ENCODE data around the gene CORO2B. TPM values are rescaled to one million over a fixed set of nuclear protein-coding genes. Genes with fewer than 3 reads are reported as not detected.

CORO2B gene
- total and polyA plus RNA-seq, 2 of the 13 experiments (the other 11 are each of a cell fraction or from before 2014, with no cell fraction given), result 0.35 to 0.63 TPM

DNA sequence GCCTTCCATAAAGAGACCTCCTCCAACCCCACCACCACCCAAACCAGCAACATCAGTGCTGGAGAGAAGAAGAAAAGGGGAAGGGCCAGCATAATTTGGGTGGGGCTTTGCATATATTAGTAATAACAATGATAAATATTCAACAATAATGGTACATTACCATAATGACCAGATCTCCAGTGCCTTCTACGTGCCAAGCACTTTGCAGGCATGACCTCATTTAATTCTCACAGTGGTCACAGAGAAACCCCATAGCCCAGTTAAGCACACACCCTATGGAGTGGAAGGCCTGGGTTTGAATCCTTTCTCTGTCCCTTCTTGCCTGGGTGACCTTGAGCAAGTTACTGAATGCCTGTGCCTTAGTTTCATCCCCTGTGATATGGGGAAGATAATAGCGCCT lies 49.2 kb downstream of the CORO2B start:
- Histone ChIP-seq H3K27ac (ENCODE audit: extremely low read length, insufficient read depth, low read length) (no peak overlapping the region), H3K9ac (ENCODE audit: insufficient read depth, low read depth, low read length) (no peak overlapping the region), H3K9me3 (ENCODE audit: low read length) (no peaks in the 10 kb centered on the region), H2AFZ (ENCODE audit: low read length) (no peak overlapping the region), H3K4me1 (ENCODE audit: insufficient read depth, low read length) (peaks cover 9% of the 10 kb centered on the region), H4K20me1 (ENCODE audit: insufficient read depth, low read length) (no peaks in the 10 kb centered on the region), H3K27me3 (ENCODE audit: control insufficient read depth in 1 of 2, insufficient read depth in 2 of 2, low read length in 2 of 2) (peaks cover 0 to 3% of the 10 kb centered on the region in 2 experiments; a peak in 2 of 5 replicates), H3K4me3 (replicated peaks in 1 of 3; ENCODE audit: insufficient read depth in 1 of 3, low read depth in 2 of 3, low read length in 3 of 3) (no peak overlapping the region), H3K79me2 (ENCODE audit: insufficient read depth, low read length) (no peaks in the 10 kb centered on the region), H3K36me3 (replicated peaks in 1 of 2; ENCODE audit: control insufficient read depth in 1 of 2, insufficient read depth in 2 of 2, low read length in 2 of 2) (no peaks in the 10 kb centered on the region), H3K4me2 (ENCODE audit: low read depth, low read length) (no peak overlapping the region)
- DNase-seq (ENCODE audit: low spot score), result no peak
- in situ Hi-C loops (cut with HindIII; ENCODE audit: extremely low pct_ligation_motif_present, low pct_unique_long_range_greater_than_20kb), result no loop called here
- WGBS (ENCODE audit: low lambda C conversion rate), result 62% methylated on average over 2 of the region's 2 CpGs
- ATAC-seq, result no peak
- intact Hi-C loops (cut with micrococcal nuclease; ENCODE audit: unreplicated experiment), result no loop called here
- CTCF ChIA-PET (ENCODE audit: low intra/inter-chr PET ratio, low total read pairs), result no interaction called here
- POLR2A ChIA-PET, result no interaction called here
- BruUV-seq (replicated peaks), result no TSS peak
- TF ChIP-seq ZNF232 (CRISPR knock-in tag; IDR thresholded peaks at IDR 0.05; ENCODE audit: borderline replicate concordance), result no peak
- no peak for TF ChIP-seq ZNF121 (CRISPR knock-in tag; IDR thresholded peaks at IDR 0.05)
- no peak for TF ChIP-seq ZBTB33 (CRISPR knock-in tag; IDR thresholded peaks at IDR 0.05)
- no peak for TF ChIP-seq SCMH1 (CRISPR knock-in tag; IDR thresholded peaks at IDR 0.05; ENCODE audit: borderline replicate concordance)
- no peak for TF ChIP-seq CENPX (CRISPR knock-in tag; IDR thresholded peaks at IDR 0.05)
- TF ChIP-seq, protein P1, sequence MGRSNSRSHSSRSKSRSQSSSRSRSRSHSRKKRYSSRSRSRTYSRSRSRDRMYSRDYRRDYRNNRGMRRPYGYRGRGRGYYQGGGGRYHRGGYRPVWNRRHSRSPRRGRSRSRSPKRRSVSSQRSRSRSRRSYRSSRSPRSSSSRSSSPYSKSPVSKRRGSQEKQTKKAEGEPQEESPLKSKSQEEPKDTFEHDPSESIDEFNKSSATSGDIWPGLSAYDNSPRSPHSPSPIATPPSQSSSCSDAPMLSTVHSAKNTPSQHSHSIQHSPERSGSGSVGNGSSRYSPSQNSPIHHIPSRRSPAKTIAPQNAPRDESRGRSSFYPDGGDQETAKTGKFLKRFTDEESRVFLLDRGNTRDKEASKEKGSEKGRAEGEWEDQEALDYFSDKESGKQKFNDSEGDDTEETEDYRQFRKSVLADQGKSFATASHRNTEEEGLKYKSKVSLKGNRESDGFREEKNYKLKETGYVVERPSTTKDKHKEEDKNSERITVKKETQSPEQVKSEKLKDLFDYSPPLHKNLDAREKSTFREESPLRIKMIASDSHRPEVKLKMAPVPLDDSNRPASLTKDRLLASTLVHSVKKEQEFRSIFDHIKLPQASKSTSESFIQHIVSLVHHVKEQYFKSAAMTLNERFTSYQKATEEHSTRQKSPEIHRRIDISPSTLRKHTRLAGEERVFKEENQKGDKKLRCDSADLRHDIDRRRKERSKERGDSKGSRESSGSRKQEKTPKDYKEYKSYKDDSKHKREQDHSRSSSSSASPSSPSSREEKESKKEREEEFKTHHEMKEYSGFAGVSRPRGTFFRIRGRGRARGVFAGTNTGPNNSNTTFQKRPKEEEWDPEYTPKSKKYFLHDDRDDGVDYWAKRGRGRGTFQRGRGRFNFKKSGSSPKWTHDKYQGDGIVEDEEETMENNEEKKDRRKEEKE (IDR thresholded peaks at IDR 0.05), result no peak
- TF ChIP-seq, protein P2, sequence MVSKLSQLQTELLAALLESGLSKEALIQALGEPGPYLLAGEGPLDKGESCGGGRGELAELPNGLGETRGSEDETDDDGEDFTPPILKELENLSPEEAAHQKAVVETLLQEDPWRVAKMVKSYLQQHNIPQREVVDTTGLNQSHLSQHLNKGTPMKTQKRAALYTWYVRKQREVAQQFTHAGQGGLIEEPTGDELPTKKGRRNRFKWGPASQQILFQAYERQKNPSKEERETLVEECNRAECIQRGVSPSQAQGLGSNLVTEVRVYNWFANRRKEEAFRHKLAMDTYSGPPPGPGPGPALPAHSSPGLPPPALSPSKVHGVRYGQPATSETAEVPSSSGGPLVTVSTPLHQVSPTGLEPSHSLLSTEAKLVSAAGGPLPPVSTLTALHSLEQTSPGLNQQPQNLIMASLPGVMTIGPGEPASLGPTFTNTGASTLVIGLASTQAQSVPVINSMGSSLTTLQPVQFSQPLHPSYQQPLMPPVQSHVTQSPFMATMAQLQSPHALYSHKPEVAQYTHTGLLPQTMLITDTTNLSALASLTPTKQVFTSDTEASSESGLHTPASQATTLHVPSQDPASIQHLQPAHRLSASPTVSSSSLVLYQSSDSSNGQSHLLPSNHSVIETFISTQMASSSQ (IDR thresholded peaks at IDR 0.05; ENCODE audit: low read depth), result no peak
- TF ChIP-seq, protein P2 (CRISPR knock-in tag; IDR thresholded peaks at IDR 0.05; ENCODE audit: borderline replicate concordance), result no peak
- FAIRE-seq, result no peak

All from HepG2 (cell line).